Limb (tissue), 2 donors: ENCODE data around the gene RELT.

Experiments used
- DNase-seq, 2 donors: peaks; one replicate each; pipeline ENCODE4 v3.0.0-alpha.2; 2016; ENCODE audit errors: extremely low spot score in 2 of 2

RELT gene

DNA sequence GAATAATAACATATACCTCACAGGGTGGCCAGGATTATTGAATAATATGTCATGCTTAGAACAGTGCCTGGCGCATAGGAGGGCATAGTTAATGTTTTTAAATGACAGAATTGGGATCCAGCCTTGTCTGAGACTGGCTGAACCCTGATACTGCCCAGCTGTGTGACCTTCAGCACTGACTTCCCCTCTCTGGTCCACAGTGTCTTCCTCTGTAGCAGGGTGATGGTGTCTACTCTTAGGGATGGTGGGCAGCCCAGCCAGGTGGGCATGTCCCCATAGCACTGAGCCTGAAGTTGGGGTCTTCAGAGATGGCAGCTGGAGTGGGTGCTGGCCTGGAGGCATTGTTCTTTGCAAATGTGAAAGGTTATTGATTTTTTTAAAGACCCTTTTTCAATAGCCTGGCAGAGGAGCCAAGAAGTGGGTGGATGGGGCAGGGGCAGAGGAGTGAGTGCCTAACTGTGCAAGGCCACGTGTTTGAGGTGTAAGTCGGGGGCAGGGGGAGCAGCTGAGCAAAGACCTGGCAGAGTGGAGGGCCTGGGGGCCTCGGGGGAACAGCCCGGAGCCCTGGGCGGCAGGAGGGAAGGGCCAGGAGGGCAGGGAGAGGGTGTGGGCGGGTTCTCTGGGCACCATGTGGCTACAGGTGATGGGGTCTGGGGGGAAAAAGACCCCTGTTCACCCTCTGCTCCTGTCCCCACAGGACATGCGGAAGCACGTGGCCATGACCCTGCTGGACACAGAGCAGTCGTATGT is 29.8 kb upstream of the RELT start:
- no peak for DNase-seq

DNA sequence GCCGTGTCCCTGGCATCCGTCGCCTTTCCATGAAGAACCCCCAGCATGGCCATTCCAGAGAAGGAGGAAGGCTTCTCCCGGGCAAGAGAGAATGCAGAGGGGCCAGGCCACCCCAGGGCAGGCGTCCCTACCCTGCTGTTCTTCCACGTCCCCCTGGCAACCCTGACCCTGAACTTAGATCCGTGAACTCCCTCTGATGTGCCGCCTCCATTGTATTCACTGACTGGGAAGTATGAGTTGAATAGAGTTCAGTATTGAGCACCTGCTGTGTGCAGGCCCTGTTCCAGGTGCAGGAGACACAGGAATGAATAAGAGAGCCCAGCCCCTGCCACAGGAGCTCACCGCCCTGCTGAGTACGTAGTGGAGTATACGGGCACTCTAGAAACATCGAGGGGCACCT is 29.1 kb upstream of the RELT start:
- no peak for DNase-seq

DNA sequence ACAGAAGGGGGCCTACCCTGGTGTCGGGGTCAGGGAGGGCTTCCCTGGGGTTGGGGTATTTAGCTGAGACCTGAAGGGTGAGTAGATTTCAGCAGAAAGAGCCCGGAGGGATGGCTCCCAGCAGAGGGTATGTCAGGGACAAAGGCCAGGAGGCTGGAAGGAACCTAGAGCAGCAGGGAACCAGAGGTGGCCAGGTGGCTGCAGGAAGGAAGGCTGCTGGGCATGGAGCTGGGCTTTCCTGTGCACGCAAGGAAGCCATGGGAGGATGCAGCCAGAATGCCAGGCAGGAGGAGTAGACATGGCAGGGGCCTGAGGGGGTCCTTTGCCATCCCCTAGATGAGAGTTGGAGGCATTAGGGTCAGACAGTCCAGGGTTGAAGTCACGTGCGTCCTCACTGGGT is 27.4 kb upstream of the RELT start:
- DNase-seq: no peak

DNA sequence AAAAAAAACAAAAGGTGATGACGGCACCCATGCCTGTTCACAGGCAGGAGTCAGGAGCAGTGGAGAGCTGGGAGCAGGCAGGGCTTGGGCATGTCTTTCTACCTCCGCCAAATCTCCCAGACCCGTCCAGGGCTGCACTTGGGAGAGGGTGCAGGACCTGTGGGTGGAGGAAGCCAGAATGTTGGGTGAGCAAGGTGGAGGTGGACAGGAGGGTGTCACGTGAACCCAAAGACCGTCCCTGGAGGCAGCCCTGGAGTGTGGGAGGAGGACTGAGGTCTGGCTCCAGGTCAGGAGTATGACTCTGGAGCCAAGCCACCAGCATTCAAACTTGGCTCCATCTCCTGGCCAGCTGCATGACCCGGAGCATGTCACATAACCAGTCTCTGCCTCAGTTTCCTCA is 26.6 kb upstream of the RELT start:
- no peak for DNase-seq

DNA sequence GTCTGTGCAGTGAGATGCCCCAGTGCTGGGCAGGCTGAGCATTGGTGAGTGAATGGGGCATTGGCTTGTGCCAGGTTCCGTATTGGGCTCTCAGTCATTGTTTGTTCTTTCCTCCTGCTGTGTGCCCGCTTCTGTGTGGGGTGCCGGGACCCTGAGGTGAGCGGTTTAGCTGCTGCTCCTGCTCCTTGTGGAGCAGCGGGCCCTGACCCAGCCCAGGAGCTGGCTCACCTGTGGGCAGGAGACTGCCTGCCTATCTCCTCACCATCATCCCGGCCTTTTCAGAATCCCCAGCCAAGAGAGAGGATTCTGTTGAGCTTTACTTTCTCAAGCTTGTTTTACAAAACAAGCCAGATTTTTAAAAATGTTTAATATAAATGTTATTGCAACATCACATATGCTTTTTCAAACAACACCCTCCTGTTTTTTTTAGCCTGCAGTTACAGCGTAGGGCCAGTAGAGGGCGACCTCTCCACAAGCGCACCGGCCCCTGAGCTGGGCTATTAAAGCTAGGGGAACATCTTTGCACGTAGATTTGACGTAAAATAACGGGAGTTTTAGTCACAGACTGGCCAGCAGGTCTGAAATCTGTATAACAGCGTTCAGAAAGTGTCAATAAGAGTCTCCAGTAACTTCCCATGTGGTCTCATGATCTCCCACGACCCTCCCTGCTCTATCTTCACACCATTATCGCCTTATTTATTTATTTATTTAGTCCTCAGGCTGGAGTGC is 25.1 kb upstream of the RELT start:
- peak; percentile 62 to 77 for DNase-seq

DNA sequence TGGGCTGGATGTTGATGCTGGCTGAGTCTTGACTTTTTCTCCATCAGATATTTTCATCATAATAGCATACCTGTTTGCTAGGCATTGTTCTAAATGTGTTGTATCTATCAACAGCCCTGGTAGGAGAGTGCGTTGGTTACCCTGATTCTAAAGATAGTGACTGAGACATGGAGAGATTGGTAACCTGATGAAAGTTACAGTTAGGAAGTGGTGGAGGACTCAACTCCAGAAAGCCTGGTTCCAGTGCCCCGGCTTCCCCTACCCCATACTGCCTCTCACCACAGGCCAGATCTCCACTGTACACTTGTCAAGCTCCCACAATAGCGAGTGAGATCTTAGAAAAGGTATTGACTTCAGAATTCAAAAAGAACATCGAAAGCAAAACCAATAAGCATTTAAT is 22.8 kb upstream of the RELT start:
- no peak for DNase-seq

DNA sequence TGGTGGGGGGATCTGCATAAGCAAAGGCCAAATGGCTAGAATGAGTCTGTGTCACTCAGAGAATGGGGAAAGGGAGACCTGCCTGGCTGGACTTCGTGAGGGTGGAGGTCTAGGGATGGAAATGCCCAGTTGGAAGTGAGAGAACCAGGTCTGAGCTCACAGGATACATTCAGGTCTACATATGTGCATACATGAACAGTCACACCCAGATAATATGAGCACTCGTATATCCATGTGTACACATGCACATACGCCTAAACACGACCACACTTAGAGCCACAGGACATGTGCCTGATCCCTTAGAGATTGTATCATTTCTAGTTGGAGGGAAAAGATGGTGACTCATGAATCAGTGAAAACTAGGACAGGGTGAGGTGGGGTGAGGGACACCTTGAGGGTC is 21.1 kb upstream of the RELT start:
- DNase-seq: no peak

DNA sequence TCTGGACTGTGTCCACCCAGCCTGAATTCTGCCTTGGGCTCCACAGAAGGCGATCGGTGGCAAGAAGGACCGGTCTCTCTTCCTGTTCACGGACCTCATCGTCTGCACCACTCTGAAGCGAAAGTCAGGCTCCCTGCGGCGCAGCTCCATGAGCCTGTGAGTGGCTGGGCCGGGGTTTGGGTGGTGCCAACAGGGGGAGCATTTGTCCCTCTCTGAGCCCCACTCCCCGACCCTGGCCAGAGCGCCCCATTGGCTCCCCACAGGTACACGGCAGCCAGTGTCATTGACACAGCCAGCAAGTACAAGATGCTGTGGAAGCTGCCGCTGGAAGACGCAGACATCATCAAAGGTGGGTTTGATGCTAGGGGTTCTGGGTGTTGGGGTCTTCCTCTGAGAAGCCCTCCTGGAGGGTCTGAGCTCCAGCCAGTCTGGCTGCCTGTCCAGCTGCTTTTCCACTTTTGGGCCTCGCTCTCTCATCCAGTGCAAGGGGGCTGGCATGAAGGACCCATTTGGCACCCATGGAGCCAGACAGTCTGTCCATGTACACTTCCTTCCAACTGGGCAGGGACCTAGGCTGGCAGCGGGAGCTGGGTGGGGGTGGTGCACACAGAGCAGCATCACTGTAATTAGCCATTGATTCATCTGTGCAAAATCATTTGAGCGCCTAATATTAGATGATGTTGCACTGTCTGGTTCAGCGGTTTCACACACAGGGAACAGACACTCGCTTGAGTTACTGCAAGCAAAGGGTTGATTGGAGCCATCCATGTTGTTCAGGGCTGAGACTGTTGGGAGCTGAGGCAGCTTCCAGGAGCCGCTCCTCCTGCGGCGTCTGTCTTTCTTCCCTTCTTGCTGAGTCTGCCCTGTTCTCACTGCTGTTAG is 19.0 kb upstream of the RELT start:
- DNase-seq: no peak

DNA sequence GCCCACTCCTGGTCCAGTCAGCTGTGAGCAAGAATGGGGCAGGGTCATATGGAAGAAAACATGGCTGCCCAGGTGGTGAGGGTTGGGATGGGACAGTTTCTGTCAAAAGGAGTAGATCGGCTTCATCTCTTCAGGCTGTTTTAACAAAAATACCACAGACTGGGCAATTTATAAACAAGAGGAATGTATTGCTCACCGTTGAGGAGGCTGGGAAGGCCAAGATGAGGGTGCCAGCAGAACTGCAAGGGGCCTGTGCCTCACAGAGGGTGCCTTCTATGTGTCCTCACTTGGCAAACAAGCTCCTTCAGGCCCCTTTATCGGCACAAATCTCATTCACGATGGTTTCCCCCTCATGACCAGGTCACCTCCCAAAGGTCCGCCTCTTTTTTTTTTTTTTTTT is 18.1 kb upstream of the RELT start:
- DNase-seq: no peak

DNA sequence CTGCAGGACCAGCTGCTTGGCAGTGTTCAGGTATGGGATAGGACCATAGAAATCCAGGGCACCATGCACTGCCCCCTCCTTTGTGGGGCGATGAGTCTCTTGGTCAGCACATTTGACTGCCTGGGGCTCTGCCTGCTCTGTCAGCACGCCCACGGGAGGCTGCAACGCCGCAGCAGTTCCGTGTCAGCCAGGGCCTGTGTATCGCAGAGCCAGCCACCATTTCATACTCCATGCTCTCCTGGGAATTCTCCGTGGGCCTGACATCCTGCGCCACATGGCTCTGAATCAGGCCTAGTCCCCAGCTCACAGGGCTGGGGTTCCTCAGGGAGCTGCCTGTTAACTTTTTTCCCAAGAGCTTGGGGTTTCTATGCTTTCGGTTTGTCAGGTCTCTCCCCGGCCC is 16.9 kb upstream of the RELT start:
- DNase-seq: no peak

DNA sequence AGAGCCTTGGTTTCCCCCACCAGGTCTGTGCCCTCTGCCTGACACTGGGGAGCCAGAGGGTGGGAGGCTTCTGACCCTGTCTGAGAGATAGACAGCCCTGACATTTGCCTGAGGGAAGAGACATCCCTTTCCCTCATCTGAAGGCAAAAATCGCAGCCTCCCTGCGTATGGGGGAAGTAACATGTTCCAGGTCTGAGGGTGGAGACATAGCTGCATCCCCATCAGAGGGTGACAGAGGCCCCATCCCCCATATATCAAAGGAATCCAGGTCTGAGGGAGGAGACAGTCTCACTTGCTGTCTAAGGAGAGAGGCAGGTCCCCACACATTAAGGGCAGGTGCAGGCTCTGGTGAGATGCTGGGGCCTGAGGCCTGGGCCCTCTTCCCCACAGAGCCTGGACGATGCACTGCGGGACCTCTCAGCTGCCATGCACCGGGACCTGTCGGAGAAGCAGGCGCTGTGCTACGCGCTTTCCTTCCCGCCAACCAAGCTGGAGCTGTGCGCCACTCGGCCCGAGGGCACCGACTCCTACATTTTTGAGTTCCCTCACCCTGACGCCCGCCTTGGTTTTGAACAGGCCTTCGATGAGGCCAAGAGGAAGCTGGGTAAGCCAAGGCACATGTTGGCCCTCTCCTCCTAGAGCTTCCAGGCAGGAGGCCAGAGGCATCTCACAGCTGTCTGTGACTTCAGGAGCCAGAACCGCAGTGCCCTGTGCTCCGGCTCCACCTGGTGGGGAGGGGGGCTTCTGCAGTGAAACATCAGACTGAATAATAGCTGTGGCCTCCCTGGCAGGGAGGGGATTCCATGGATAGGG is 16.1 kb upstream of the RELT start:
- no peak for DNase-seq

DNA sequence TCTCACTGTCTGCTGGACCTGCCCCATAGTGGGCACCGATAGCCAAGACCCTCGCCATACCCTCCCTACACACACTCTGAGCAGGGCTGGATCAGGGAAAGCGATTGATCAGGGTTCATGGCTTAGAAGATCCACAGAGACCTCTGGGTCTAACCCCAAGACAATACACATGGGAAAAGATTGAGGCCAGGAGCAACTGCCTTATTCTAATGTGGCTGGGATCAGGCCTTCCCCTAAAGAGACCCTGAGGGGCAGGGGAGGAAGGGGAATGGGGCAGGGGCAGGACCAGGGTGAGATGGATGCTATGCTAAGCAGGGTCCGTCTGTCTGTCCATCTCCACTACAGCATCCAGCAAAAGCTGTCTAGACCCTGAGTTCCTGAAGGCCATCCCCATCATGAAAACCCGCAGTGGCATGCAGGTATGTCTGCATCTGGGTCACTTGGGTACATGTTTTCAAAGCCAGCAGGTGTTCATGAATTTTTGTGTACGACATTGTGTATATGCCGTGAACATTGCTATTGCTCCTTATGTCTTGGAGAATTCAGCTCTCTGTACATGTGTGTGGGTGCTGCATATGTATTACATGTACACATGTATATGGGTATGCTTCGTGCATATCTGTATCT is 15.3 kb upstream of the RELT start:
- no peak for DNase-seq

DNA sequence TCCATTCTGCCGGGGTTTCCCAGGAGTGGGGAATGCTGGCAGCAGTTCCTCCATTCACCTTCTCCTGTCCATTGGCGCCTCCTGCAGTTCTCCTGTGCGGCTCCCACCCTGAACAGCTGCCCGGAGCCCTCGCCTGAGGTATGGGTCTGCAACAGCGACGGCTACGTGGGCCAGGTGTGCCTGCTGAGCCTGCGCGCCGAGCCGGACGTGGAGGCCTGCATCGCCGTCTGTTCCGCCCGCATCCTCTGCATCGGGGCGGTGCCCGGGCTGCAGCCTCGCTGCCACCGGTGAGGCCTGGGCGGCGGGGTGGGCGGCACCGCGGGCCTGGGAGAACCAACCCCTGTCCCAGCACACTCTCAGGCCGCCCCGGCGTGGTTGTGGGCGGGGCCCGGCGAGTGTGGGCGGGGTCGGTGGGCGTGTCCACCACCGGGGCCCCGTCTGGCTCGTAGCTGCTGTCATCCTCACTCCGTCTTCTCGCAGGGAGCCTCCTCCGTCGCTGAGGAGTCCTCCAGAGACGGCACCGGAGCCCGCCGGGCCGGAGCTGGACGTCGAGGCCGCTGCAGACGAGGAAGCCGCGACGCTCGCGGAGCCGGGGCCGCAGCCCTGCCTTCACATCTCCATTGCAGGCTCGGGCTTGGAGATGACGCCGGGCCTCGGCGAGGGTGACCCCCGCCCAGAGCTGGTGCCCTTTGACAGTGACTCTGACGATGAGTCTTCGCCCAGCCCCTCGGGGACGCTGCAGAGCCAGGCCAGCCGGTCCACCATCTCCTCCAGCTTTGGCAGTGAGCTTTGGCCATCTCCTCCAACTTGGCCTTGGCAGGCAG is 14.0 kb upstream of the RELT start:
- peak in 1 of 2 donors; percentile 62 for DNase-seq

DNA sequence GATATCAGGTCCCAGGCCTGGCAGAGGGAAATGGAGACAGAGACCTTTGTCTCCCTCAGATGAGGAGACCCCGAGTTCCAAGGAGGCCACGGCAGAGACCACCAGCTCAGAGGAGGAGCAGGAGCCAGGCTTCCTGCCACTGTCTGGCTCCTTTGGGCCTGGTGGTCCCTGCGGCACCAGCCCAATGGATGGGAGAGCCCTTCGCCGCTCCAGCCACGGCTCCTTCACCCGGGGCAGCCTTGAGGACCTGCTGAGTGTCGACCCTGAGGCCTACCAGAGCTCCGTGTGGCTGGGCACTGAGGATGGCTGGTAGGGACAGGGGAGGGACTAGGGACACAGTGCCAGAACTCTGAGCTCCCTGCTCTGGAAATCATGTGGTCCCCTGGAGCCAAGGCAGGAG is 13.1 kb upstream of the RELT start:
- DNase-seq: no peak

DNA sequence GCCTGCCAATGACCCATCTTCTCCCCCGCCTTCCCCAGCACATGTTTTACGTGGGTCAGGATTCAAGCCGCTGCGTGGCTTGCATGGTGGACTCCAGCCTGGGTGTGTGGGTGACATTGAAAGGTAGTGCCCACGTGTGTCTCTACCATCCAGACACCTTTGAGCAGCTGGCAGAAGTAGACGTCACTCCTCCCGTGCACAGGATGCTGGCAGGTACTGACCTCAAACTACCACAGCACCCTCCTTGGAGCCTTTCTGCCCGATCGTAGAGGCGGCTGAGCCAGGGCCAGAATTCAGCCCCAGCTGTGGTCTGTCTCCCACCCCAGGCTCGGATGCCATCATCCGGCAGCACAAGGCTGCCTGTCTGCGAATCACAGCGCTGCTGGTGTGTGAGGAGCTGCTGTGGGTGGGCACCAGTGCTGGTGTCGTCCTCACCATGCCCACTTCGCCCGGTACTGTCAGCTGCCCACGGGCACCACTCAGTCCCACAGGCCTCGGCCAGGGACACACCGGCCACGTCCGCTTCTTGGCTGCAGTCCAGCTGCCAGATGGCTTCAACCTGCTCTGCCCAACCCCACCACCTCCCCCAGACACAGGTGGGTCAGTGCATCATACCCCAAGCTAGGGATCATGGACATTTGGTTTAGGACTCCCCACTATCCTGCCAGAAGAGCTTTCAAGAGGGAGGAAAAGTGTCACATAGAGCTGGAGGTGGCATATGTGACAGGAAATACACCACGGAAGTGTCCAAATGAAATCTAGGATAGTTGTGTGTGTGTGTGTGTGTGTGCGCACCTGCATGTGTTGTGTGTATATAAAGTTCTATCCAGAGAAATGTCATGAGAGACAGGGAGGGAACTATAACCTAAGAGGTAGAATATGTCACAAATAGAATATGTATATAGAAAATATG is 10.6 kb upstream of the RELT start:
- DNase-seq: no peak

DNA sequence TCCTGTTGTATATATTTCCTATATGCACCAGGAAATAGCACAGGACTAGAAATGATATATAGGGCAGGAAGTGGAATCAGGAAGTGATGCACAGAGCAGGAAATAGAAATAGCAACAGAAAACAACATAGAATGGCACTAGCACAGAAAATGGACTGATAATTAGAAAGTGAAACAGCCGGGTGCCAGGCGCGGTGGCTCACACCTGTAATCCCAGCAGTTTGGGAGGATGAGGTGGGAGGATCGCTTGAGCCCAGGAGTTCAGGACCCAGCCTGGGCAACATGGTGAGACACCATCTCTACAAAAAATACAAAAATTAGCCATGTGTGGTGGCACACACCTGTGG is 10.0 kb upstream of the RELT start:
- no peak for DNase-seq

DNA sequence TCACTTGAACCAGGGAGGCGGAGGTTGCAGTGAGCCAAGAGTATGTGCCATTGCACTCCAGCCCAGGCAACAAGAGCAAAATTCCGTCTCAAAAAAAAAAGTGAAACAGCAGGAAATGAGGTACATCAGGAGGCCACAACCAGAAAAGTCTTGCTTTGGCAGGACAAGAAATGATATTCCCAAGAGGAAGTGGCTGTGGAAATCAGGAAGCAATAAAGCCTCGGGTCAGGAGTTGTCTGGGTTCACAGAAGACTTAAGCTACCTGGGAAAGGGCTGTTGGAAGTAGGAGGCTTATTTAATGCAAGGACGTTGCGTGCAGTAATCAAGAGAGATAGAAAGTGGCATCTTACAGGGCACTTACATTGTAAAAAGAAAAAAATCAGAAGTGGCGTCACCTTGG is 9.2 kb upstream of the RELT start:
- DNase-seq: no peak

DNA sequence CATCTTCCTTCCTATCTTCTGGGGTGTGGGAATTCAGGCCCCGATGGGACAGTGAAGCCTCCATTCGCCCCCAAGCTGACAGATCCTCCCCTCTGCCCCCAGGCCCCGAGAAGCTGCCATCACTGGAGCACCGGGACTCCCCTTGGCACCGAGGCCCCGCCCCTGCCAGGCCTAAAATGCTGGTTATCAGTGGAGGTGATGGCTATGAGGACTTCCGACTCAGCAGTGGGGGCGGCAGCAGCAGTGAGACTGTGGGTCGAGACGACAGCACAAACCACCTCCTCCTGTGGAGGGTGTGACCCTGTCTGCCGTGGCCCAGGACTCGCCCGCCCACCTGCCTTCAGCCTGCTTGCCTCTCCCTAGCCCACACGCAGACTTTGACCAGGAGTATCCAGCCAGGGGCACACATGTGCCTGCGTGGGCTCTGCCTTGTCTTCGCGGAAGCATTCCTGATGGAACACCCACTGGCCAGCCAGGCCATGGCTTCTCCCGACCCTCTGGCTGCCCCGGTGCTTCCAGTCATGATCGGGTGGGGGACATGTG is 8.6 kb upstream of the RELT start:
- no peak for DNase-seq
